Panc1 (cell line): Measurements from ENCODE around the gene SIRPA.

Experiments used
- CTCF ChIP-seq: fragments of 450-650 bp; IDR thresholded peaks from 2 replicates; pipeline ENCODE4 v1.5.1; 2017; ENCODE audit warnings: mild to moderate bottlenecking
- SIN3A ChIP-seq: IDR thresholded peaks from 2 replicates; pipeline ENCODE4 v1.6.1; 2012; ENCODE audit warnings: low read depth, mild to moderate bottlenecking, low read length, moderate library complexity, borderline replicate concordance; ENCODE audit not compliant: insufficient read depth

DNA sequence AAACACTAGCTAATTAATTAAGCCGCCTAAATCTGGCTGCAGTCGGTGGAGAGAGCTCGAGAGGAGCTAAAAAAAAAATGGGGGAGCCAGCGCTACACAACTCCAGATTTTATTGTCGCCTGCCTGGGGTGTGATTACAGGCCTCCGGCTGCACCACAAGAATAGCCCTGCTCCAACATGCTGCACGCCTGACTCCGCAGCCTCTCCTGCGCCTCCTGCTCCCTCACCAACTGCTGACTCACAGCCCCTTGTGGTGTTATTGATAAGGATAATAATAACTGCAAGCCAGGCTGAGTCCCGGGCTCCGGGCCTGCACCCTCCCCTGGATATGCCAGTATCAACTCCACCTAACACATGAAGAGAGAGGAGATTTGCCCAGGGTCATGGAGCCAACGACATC, 16.8 kb downstream of the SIRPA start:
- TF ChIP-seq CTCF = no peak
- TF ChIP-seq SIN3A = no peak
